SK-N-SH treated with all-trans-retinoic acid at 6 μM for 48 hours (cell line): ENCODE data around the gene ECI2.

ENCODE experiments used
- ATAC-seq: fragments of 200-7000 bp; cut with Tn5 transposase; 3 replicates; pipeline ENCODE4 v1.9.1; 2020; ENCODE audit warnings: mild to moderate bottlenecking, moderate library complexity
- ARNTL ChIP-seq: fragments of 450-650 bp; formaldehyde crosslinking; IDR thresholded peaks from 2 replicates; pipeline ENCODE4 v1.5.0; 2020; ENCODE audit warnings: low read depth, mild to moderate bottlenecking, moderate library complexity, borderline replicate concordance
- BACH2 ChIP-seq: fragments of 250-450 bp; sonication (Bioruptor Pico); IDR thresholded peaks from 2 replicates; pipeline ENCODE4 v1.9.0; 2021; ENCODE audit warnings: mild to moderate bottlenecking, borderline replicate concordance
- CSDC2 ChIP-seq: fragments of 250-450 bp; sonication (Bioruptor Pico); IDR thresholded peaks from 2 replicates; pipeline ENCODE4 v1.5.0; 2020; ENCODE audit warnings: mild to moderate bottlenecking, moderate library complexity
- ESRRG ChIP-seq: fragments of 250-450 bp; sonication (Bioruptor Pico); IDR thresholded peaks from 2 replicates; pipeline ENCODE4 v1.6.1; 2021; ENCODE audit warnings: mild to moderate bottlenecking
- GLIS3 ChIP-seq: fragments of 250-450 bp; sonication (Bioruptor Pico); IDR thresholded peaks from 2 replicates; pipeline ENCODE4 v1.5.0; 2020; ENCODE audit warnings: mild to moderate bottlenecking, moderate library complexity
- ISL1 ChIP-seq: fragments of 250-450 bp; sonication (Bioruptor Pico); IDR thresholded peaks from 2 replicates; pipeline ENCODE4 v2.1.2; 2022; ENCODE audit warnings: mild to moderate bottlenecking, moderate library complexity
- OSR1 ChIP-seq: fragments of 250-450 bp; sonication (Bioruptor Pico); IDR thresholded peaks from 2 replicates; pipeline ENCODE4 v1.8.0; 2022; ENCODE audit warnings: moderate library complexity, mild to moderate bottlenecking, inconsistent platforms
- PATZ1 ChIP-seq: fragments of 250-450 bp; sonication (Bioruptor Pico); IDR thresholded peaks from 2 replicates; pipeline ENCODE4 v1.8.0; 2020; ENCODE audit warnings: mild to moderate bottlenecking, moderate library complexity, borderline replicate concordance
- POU6F1 ChIP-seq: fragments of 250-450 bp; sonication (Bioruptor Pico); IDR thresholded peaks from 2 replicates; pipeline ENCODE4 v1.8.0; 2021; ENCODE audit warnings: low read depth, mild to moderate bottlenecking, moderate library complexity, borderline replicate concordance
- PPARA ChIP-seq: fragments of 250-450 bp; sonication (Bioruptor Pico); IDR thresholded peaks from 2 replicates; pipeline ENCODE4 v1.5.0; 2020; ENCODE audit warnings: mild to moderate bottlenecking, borderline replicate concordance
- RARB ChIP-seq: fragments of 250-450 bp; sonication (Bioruptor Pico); IDR thresholded peaks from 2 replicates; pipeline ENCODE4 v1.8.0; 2021; ENCODE audit warnings: mild to moderate bottlenecking, moderate library complexity
- TCF4 ChIP-seq: fragments of 250-450 bp; sonication (Bioruptor Pico); IDR thresholded peaks from 2 replicates; pipeline ENCODE4 v1.8.0; 2021; ENCODE audit warnings: mild to moderate bottlenecking, moderate library complexity, borderline replicate concordance
- ZC3H10 ChIP-seq: fragments of 250-450 bp; sonication (Bioruptor Pico); IDR thresholded peaks from 2 replicates; pipeline ENCODE4 v1.5.1; 2021; ENCODE audit warnings: mild to moderate bottlenecking, moderate library complexity
- ZFP3 ChIP-seq: fragments of 250-450 bp; sonication (Bioruptor Pico); IDR thresholded peaks from 2 replicates; pipeline ENCODE4 v1.5.0; 2020; ENCODE audit warnings: mild to moderate bottlenecking, moderate library complexity
- ZFP30 ChIP-seq: fragments of 450-650 bp; formaldehyde crosslinking; IDR thresholded peaks from 2 replicates; pipeline ENCODE4 v1.5.0; 2022; ENCODE audit warnings: mild to moderate bottlenecking, moderate library complexity
- ZNF565 ChIP-seq: fragments of 450-650 bp; formaldehyde crosslinking; conservative IDR thresholded peaks from 2 replicates; pipeline ENCODE4 v1.5.0; 2020; ENCODE audit warnings: low read depth, mild to moderate bottlenecking, moderate library complexity
- ZNF70 ChIP-seq: fragments of 450-650 bp; formaldehyde crosslinking; IDR thresholded peaks from 2 replicates; pipeline ENCODE4 v1.5.0; 2020; ENCODE audit warnings: mild to moderate bottlenecking, moderate library complexity
- ZNF8 ChIP-seq: fragments of 450-650 bp; formaldehyde crosslinking; IDR thresholded peaks from 2 replicates; pipeline ENCODE4 v1.5.0; 2020; ENCODE audit warnings: mild to moderate bottlenecking, moderate library complexity
- TF ChIP-seq, protein P1 (sequence below): fragments of 250-450 bp; sonication (Bioruptor Pico); IDR thresholded peaks from 2 replicates; pipeline ENCODE4 v1.5.0; 2020; ENCODE audit warnings: mild to moderate bottlenecking, moderate library complexity
- TF ChIP-seq, protein P2 (sequence below): fragments of 250-450 bp; sonication (Bioruptor Pico); IDR thresholded peaks from 2 replicates; pipeline ENCODE4 v1.5.1; 2021; ENCODE audit warnings: mild to moderate bottlenecking, moderate library complexity
- TF ChIP-seq, protein P3 (sequence below): fragments of 250-450 bp; sonication (Bioruptor Pico); IDR thresholded peaks from 2 replicates; pipeline ENCODE4 v1.5.1; 2020; ENCODE audit warnings: low read depth, mild to moderate bottlenecking, moderate library complexity

Gene ECI2

DNA sequence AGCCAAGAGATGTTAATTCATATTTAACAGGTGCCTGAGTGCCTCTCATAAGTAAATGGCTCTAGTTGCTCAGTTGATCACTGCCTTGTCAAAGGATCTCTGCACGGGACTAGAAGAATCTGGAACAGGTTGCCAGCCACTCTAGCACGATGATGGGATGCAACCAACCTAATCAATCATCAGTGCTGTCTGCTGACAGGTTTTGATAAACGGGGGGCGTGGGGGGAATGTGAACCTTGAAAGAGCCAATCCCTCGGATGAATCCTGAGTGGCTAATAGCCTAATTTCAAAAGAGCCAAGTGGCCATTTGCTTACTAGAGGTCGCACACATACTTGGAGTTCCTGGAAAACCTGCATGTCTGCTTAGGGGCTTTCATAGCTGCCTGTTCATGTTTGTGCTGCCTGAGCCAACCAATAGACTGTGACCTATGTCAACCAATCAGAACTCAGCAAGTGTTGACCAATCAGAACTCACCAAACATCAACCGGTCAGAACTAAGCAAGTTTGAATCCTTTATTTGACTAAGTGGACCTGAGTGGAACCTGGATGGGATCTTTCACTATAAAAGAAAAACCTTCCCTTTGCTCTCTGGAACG lies 43.5 kb upstream of the ECI2 start:
- ATAC-seq, result peak; percentile 66

GRCh38 chr6:4176907-4177306 lies 41.5 kb upstream of the ECI2 start:
- no peak for ATAC-seq
- TF ChIP-seq, protein P1, sequence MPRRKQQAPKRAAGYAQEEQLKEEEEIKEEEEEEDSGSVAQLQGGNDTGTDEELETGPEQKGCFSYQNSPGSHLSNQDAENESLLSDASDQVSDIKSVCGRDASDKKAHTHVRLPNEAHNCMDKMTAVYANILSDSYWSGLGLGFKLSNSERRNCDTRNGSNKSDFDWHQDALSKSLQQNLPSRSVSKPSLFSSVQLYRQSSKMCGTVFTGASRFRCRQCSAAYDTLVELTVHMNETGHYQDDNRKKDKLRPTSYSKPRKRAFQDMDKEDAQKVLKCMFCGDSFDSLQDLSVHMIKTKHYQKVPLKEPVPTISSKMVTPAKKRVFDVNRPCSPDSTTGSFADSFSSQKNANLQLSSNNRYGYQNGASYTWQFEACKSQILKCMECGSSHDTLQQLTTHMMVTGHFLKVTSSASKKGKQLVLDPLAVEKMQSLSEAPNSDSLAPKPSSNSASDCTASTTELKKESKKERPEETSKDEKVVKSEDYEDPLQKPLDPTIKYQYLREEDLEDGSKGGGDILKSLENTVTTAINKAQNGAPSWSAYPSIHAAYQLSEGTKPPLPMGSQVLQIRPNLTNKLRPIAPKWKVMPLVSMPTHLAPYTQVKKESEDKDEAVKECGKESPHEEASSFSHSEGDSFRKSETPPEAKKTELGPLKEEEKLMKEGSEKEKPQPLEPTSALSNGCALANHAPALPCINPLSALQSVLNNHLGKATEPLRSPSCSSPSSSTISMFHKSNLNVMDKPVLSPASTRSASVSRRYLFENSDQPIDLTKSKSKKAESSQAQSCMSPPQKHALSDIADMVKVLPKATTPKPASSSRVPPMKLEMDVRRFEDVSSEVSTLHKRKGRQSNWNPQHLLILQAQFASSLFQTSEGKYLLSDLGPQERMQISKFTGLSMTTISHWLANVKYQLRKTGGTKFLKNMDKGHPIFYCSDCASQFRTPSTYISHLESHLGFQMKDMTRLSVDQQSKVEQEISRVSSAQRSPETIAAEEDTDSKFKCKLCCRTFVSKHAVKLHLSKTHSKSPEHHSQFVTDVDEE (CRISPR knock-in tag), result no peak
- no peak for TF ChIP-seq GLIS3 (CRISPR knock-in tag)
- no peak for TF ChIP-seq ZNF8 (CRISPR knock-in tag)
- no peak for TF ChIP-seq ZFP30
- no peak for TF ChIP-seq ESRRG
- TF ChIP-seq RARB (CRISPR knock-in tag), result no peak
- TF ChIP-seq, protein P2, sequence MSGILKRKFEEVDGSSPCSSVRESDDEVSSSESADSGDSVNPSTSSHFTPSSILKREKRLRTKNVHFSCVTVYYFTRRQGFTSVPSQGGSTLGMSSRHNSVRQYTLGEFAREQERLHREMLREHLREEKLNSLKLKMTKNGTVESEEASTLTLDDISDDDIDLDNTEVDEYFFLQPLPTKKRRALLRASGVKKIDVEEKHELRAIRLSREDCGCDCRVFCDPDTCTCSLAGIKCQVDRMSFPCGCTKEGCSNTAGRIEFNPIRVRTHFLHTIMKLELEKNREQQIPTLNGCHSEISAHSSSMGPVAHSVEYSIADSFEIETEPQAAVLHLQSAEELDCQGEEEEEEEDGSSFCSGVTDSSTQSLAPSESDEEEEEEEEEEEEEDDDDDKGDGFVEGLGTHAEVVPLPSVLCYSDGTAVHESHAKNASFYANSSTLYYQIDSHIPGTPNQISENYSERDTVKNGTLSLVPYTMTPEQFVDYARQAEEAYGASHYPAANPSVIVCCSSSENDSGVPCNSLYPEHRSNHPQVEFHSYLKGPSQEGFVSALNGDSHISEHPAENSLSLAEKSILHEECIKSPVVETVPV (CRISPR knock-in tag), result no peak
- TF ChIP-seq PATZ1, result no peak
- TF ChIP-seq PPARA (CRISPR knock-in tag), result no peak

More for the DNA sequence above, 43.5 kb upstream of the ECI2 start:
- TF ChIP-seq TCF4 (CRISPR knock-in tag) (no peak), OSR1 (CRISPR knock-in tag) (no peak), ZNF70 (CRISPR knock-in tag) (no peak), ZNF565 (CRISPR knock-in tag) (no peak)
- TF ChIP-seq, protein P1 (CRISPR knock-in tag), result no peak

- TF ChIP-seq, protein P3, sequence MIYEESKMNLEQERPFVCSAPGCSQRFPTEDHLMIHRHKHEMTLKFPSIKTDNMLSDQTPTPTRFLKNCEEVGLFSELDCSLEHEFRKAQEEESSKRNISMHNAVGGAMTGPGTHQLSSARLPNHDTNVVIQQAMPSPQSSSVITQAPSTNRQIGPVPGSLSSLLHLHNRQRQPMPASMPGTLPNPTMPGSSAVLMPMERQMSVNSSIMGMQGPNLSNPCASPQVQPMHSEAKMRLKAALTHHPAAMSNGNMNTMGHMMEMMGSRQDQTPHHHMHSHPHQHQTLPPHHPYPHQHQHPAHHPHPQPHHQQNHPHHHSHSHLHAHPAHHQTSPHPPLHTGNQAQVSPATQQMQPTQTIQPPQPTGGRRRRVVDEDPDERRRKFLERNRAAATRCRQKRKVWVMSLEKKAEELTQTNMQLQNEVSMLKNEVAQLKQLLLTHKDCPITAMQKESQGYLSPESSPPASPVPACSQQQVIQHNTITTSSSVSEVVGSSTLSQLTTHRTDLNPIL (CRISPR knock-in tag), result no peak
- TF ChIP-seq ZC3H10 (CRISPR knock-in tag), result no peak
- TF ChIP-seq ISL1 (CRISPR knock-in tag), result no peak
- no peak for TF ChIP-seq BACH2 (CRISPR knock-in tag)
- no peak for TF ChIP-seq RARB (CRISPR knock-in tag)
- TF ChIP-seq PPARA (CRISPR knock-in tag), result no peak
- ATAC-seq, result no peak
These were observed 38.7 kb upstream of the ECI2 start for GRCh38 chr6:4174042-4174441.

DNA sequence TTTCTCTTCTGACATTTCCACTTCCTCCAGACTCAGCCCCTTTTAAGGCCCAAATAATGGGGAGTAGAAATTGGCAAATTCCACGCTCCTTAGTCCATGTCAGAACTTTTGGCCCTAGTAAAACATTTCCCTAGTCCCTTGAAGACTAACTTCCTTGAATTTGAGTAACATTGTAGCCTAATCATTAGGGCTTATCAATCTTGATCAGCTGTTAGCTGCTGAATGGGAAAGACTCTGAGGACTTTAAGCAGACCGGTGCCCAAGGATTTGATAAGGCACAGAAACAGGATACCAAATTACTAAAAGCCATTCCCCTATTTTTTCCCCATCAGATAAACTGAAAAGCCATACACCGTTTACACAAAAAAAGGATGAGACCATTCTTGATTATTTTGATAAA lies 37.0 kb upstream of the ECI2 start:
- no peak for ATAC-seq
- no peak for TF ChIP-seq PPARA (CRISPR knock-in tag)
- no peak for TF ChIP-seq CSDC2
- TF ChIP-seq TCF4 (CRISPR knock-in tag), result no peak
- TF ChIP-seq POU6F1 (CRISPR knock-in tag), result no peak
- TF ChIP-seq RARB (CRISPR knock-in tag), result no peak
- no peak for TF ChIP-seq ZNF8 (CRISPR knock-in tag)
- TF ChIP-seq ISL1 (CRISPR knock-in tag), result no peak
- no peak for TF ChIP-seq ESRRG
- no peak for TF ChIP-seq ZNF70 (CRISPR knock-in tag)
- TF ChIP-seq ARNTL (CRISPR knock-in tag), result no peak
- TF ChIP-seq BACH2 (CRISPR knock-in tag), result no peak
- no peak for TF ChIP-seq ZFP3 (CRISPR knock-in tag)
